Astrocyte (in vitro differentiated cells and primary cell): ENCODE results near the gene PTPN4.

Experiments used
- CTCF ChIP-seq: IDR thresholded peaks from 2 replicates; pipeline ENCODE4 v1.5.1; 2011; ENCODE audit warnings: low read depth, mild to moderate bottlenecking, inconsistent platforms, low read length, moderate library complexity; ENCODE audit not compliant: insufficient read depth
- EZH2 ChIP-seq: IDR thresholded peaks from 2 replicates; pipeline ENCODE4 v1.6.1; 2012; ENCODE audit warnings: mild to moderate bottlenecking, low read length, inconsistent platforms; ENCODE audit not compliant: insufficient read depth

- TF ChIP-seq CTCF (no peak), EZH2 (no peak)
These were observed 254.0 kb downstream of the PTPN4 start for GRCh38 chr2:120013597-120014223.
